EH (cell line): ENCODE results near the gene CDH7.

ENCODE experiments used
- DNase-seq: peaks from one replicate; pipeline ENCODE4 v3.0.0-alpha.2; 2015; ENCODE audit warnings: low read depth

CDH7 gene

DNA sequence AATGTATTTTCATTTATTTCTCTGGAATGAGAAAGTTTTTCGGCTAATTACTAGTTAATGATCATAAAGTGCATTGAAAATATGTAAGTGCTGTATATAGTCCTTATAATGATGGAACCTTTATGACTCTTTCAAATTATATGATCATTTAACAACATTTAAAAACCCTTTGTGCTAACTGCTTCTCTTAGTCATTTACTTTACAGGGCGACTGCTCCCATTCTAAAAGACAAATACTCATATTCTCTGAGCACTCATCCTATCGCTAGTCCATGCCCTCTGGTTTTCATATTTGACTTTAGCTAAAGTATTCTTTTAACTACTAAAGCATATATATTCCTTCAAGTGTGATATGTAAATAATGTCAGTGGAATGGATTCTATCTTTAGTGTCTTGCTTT is 168.2 kb downstream of the CDH7 start:
- DNase-seq = no peak

DNA sequence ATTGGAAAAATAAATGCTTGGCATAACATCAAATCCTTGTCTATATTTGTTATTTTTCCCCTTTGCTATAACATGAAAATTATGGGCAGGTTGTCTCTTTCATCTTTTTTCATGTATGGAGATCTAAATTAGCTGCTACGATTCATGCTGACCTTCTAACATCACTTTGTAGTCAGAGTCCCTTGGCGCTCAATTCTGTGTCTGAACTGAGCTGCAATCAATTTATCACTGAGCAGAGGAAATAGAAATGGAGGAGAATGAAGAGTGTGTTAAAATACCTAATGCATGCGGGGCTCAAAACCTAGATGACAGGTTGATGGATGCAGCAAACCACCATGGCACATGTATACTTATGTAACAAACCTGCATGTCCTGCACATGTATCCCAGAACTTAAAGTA is 168.9 kb downstream of the CDH7 start:
- DNase-seq = no peak

DNA sequence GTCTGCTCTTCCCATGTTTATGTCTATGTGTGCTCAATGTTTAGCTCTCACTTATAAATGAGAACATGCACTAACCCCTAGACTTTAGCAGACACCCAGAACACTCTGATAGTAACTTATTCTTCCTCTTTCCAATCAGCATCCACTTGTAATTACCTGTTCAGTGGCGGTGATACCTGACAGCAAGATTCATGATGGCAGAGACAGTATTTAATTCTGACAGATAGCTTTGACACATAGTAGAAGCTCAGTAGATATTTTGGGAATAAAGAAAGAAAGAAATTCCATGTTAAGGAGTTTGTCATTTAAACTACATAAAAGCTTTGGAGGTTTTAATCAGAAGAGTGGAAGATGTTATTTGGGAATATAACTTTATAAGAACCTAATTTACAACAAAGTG is 171.3 kb downstream of the CDH7 start:
- DNase-seq = no peak

DNA sequence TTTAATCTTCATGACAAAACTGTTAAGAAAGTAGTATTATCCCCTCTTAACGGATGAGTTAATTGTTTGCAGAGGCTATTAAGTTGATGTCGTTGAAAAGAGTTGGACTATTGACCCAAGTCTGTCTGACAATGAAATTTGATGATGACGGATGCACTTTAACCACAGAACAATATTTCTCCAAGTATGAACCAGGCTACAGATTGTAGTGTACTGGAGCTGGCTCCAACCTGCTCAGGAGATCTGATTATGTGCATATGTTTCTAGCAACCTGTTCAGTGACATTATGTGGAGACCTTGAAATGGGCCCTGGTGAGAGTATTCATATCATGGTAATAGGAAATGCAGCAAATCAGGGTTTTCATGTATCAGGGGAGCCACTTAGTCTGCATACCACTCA is 174.1 kb downstream of the CDH7 start:
- no peak for DNase-seq

DNA sequence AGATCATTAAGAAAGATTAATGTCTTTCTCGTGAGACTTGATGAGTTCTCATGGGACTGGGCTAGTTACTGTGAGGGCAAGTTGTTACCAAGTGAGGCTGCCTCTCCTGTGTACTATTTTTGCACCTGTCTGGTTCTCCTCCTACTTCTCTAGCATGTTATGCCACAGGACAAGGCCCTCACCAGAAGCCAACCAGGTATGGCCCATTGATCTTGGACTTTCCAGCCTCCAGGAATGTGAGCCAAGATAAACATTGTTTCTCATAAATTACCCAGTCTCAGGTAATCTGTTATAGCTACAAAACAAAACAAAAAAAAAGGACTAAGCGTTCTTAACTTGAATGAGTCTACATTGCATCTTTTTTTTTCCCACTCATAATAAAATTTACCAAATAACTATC is 184.1 kb downstream of the CDH7 start:
- DNase-seq = no peak

DNA sequence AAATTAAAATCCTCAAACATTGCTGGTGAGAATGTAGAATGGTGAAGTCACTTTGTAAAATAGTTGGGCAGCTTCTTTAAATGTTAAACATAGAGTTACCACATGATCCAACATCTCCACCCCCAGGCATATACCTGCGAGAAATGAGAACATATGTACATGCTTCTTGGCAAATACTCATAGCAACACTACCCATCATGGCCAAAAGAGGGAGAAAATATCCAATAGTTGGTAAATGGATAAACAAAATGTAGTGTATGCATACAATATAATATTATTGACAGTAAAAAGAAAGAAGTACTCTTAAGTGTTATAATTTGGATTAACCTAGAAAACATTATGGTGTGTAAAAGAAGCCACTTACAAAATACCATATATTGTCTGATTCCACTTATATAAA is 185.9 kb downstream of the CDH7 start:
- DNase-seq = no peak

DNA sequence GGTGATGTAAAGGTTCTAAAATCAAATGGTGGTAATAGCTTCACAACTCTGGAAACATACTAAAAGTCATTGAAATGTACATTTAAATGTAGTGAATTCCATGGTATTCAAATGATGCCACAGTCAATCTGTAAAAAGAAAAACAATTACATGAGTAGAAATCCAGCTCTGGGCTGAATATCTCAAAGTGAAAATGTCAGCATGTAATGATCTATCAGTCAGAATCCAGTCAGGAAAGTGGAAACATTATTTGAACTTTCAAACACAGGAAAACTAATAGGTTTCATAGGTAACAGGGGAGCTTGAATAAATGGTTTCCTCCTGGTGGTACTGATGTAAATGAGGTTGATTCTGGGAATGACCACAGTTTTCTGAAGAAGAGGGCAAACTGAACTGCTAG is 186.4 kb downstream of the CDH7 start:
- no peak for DNase-seq

DNA sequence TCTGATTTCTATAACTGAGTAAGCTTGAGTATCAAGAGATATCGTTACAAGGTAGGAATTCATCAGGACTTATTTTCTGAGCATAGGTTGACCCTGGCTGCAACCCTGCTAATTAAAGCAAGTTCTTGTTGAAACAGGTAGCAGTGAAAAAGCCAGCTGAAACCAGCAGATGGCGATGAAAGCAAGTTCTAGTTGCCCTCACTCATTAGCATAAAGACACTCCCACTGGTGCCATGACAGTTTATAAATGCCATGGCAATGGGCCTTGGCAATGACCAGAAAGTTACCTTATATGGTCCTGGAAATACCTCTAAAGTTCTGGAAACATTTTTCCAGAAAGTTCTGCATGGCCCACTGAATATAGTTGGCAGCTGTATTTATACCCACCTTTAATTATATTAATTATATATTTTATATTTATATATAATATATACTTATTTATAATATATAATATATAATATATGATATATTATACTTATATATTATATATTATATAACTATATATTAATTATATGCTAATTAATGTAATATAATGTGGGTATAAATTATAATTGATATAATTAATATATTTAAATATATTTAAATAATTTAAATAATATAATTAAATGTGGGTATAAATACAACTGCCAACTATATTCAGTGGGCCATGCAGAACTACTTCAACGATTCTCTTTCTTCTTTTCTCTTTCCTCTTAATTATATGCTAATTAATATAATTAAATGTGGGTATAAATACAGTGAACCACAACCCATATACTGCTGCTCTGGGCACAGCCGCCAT is 188.0 kb downstream of the CDH7 start:
- no peak for DNase-seq
